ENCODE measurements around the gene SAMD4A.

DNA sequence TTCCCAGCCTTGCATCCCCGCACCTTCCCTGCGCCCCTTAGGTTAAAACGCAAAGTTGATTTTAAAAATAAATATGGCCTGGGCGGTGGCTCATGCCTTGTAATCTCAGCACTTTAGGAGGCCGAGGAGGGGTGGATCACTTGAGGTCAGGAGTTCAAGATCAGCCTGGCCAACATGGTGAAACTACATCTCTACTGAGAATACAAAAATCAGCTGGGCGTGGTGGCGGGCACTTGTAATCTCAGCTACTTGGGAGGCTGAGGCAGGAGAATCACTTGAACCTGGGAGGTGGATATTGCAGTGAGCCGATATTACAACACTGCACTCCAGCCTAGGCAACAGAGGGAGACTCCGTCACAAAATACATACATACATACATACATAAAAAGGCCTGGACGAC, 239.7 kb downstream of the SAMD4A start:
- TF ChIP-seq POLR2A (IDR thresholded peaks at IDR 0.05) (no peak), POLR2AphosphoS5 (IDR thresholded peaks at IDR 0.05) (no peak)
- TF ChIP-seq, protein P1, sequence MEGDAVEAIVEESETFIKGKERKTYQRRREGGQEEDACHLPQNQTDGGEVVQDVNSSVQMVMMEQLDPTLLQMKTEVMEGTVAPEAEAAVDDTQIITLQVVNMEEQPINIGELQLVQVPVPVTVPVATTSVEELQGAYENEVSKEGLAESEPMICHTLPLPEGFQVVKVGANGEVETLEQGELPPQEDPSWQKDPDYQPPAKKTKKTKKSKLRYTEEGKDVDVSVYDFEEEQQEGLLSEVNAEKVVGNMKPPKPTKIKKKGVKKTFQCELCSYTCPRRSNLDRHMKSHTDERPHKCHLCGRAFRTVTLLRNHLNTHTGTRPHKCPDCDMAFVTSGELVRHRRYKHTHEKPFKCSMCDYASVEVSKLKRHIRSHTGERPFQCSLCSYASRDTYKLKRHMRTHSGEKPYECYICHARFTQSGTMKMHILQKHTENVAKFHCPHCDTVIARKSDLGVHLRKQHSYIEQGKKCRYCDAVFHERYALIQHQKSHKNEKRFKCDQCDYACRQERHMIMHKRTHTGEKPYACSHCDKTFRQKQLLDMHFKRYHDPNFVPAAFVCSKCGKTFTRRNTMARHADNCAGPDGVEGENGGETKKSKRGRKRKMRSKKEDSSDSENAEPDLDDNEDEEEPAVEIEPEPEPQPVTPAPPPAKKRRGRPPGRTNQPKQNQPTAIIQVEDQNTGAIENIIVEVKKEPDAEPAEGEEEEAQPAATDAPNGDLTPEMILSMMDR (IDR thresholded peaks at IDR 0.05), result no peak

Measured in stomach (tissue), 4 donors.